Immature natural killer cell (primary cell): ENCODE data around the gene DLG2. TPM values are rescaled to one million over a fixed set of nuclear protein-coding genes. Genes with fewer than 3 reads are reported as not detected.

Source experiments
- DNase-seq, 3 donors: peaks; one replicate each; pipeline ENCODE4 v3.0.0; 2022; ENCODE audit warnings: mixed read lengths in 1 of 3
- H3K27ac Mint-ChIP-seq, 6 donors: one replicate each; pipeline ENCODE4 v1.8.0; 2020; ENCODE audit warnings: mixed read lengths in 6 of 6, mild to moderate bottlenecking in 5 of 6, inconsistent platforms in 4 of 6, moderate library complexity in 3 of 6
- H3K27me3 Mint-ChIP-seq, 3 donors: one replicate each; pipeline ENCODE4 v1.8.0; 2020 to 2021; ENCODE audit warnings: low read depth in 3 of 3, mild to moderate bottlenecking in 3 of 3, mixed read lengths in 3 of 3, moderate library complexity in 3 of 3, inconsistent platforms in 1 of 3
- H3K36me3 Mint-ChIP-seq, 3 donors: one replicate each; pipeline ENCODE4 v1.8.0; 2020; ENCODE audit warnings: mixed read lengths in 3 of 3, inconsistent platforms in 2 of 3, mild to moderate bottlenecking in 2 of 3
- H3K4me1 Mint-ChIP-seq, 2 donors: one replicate each; pipeline ENCODE4 v1.8.0; 2020; ENCODE audit warnings: inconsistent platforms in 2 of 2, mild to moderate bottlenecking in 2 of 2, mixed read lengths in 2 of 2, moderate library complexity in 1 of 2
- H3K4me3 Mint-ChIP-seq, 5 donors: one replicate each; pipeline ENCODE4 v1.8.0; 2020; ENCODE audit warnings: mild to moderate bottlenecking in 5 of 5, mixed read lengths in 5 of 5, inconsistent platforms in 3 of 5, moderate library complexity in 3 of 5
- H3K9me3 Mint-ChIP-seq, 6 donors: one replicate each; pipeline ENCODE4 v1.8.0; 2020; ENCODE audit warnings: mild to moderate bottlenecking in 6 of 6, mixed read lengths in 6 of 6, inconsistent platforms in 4 of 6, moderate library complexity in 3 of 6
- polyA plus RNA-seq, 3 donors: library from polyadenylated mRNA; unstranded; fragments of 300-500 nt; fragmentation: Illumina TruSeq; gene quantifications; one replicate each; pipeline ENCODE4 v1.2.3, GENCODE V29; 2021

The DLG2 gene
- polyA plus RNA-seq, 3 donors from 2014 or later, result 0.57 to 1.9 (median 1.2) TPM

GRCh38 chr11:83523676-83524075, 2103.5 kb downstream of the DLG2 start:
- Mint-ChIP-seq H3K36me3 (no peaks in the 10 kb centered on the region), H3K27me3 (peaks cover 0 to 5% (median 0%) of the 10 kb centered on the region in 3 donors), H3K9me3 (peaks cover 1 to 10% (median 3%) of the 10 kb centered on the region in 6 donors), H3K4me3 (no peak overlapping the region), H3K4me1 (no peaks in the 10 kb centered on the region), H3K27ac (no peak overlapping the region)
- no peak for DNase-seq

GRCh38 chr11:83522911-83523310, 2104.2 kb downstream of the DLG2 start:
- Mint-ChIP-seq H3K36me3 (no peaks in the 10 kb centered on the region), H3K27me3 (peaks cover 0 to 3% (median 0%) of the 10 kb centered on the region in 3 donors), H3K27ac (no peak overlapping the region), H3K9me3 (peaks cover 0 to 11% (median 3%) of the 10 kb centered on the region in 6 donors), H3K4me1 (no peaks in the 10 kb centered on the region), H3K4me3 (no peak overlapping the region)
- no peak for DNase-seq

- Mint-ChIP-seq H3K4me3 (no peak overlapping the region), H3K9me3 (peaks cover 0 to 11% (median 3%) of the 10 kb centered on the region in 6 donors), H3K27me3 (peaks cover 0 to 3% (median 0%) of the 10 kb centered on the region in 3 donors), H3K36me3 (no peaks in the 10 kb centered on the region), H3K4me1 (no peaks in the 10 kb centered on the region), H3K27ac (no peak overlapping the region)
- DNase-seq, result no peak
Measured at GRCh38 chr11:83521647-83522596, 2105.2 kb downstream of the DLG2 start.

GRCh38 chr11:83520849-83521248, 2106.3 kb downstream of the DLG2 start:
- Mint-ChIP-seq H3K9me3 (peaks cover 1 to 10% (median 3%) of the 10 kb centered on the region in 6 donors), H3K4me1 (no peaks in the 10 kb centered on the region), H3K4me3 (no peak overlapping the region), H3K27me3 (peaks cover 0 to under 1% (median 0%) of the 10 kb centered on the region in 3 donors), H3K36me3 (no peaks in the 10 kb centered on the region), H3K27ac (no peak overlapping the region)
- no peak for DNase-seq

- H3K9me3 Mint-ChIP-seq, result peaks cover 0 to 14% (median under 1%) of the 10 kb centered on the region in 6 donors
- no peaks in the 10 kb centered on the region for H3K36me3 Mint-ChIP-seq
- DNase-seq, result no peak
- no peak overlapping the region for H3K27ac Mint-ChIP-seq
- H3K4me1 Mint-ChIP-seq, result no peaks in the 10 kb centered on the region
- H3K27me3 Mint-ChIP-seq, result no peaks in the 10 kb centered on the region
- no peak overlapping the region for H3K4me3 Mint-ChIP-seq
Measured at GRCh38 chr11:83511646-83512045, 2115.5 kb downstream of the DLG2 start.

- Mint-ChIP-seq H3K4me3 (no peak overlapping the region), H3K27ac (no peak overlapping the region), H3K4me1 (no peaks in the 10 kb centered on the region), H3K9me3 (peaks cover 0 to 13% (median 0%) of the 10 kb centered on the region in 6 donors), H3K36me3 (no peaks in the 10 kb centered on the region), H3K27me3 (no peaks in the 10 kb centered on the region)
- DNase-seq, result no peak
Measured at GRCh38 chr11:83510530-83511460, 2116.3 kb downstream of the DLG2 start.

GRCh38 chr11:83508804-83509203, 2118.3 kb downstream of the DLG2 start:
- no peaks in the 10 kb centered on the region for H3K4me1 Mint-ChIP-seq

GRCh38 chr11:83502041-83502440, 2125.1 kb downstream of the DLG2 start:
- no peaks in the 10 kb centered on the region for H3K27me3 Mint-ChIP-seq
- no peaks in the 10 kb centered on the region for H3K4me1 Mint-ChIP-seq
- H3K27ac Mint-ChIP-seq, result no peak overlapping the region
- H3K36me3 Mint-ChIP-seq, result no peaks in the 10 kb centered on the region
- H3K9me3 Mint-ChIP-seq, result peaks cover 0 to 5% (median 0%) of the 10 kb centered on the region in 6 donors
- DNase-seq, result no peak
- no peak overlapping the region for H3K4me3 Mint-ChIP-seq

More at GRCh38 chr11:83508804-83509203, 2118.3 kb downstream of the DLG2 start:
- Mint-ChIP-seq H3K9me3 (peaks cover 0 to 9% (median 0%) of the 10 kb centered on the region in 6 donors), H3K27ac (no peak overlapping the region), H3K36me3 (no peaks in the 10 kb centered on the region), H3K27me3 (no peaks in the 10 kb centered on the region), H3K4me3 (no peak overlapping the region)
- no peak for DNase-seq

- Mint-ChIP-seq H3K27me3 (peaks cover 0 to 2% (median 0%) of the 10 kb centered on the region in 3 donors), H3K36me3 (no peaks in the 10 kb centered on the region), H3K27ac (no peak overlapping the region), H3K4me3 (no peak overlapping the region), H3K9me3 (peaks cover 0 to 2% (median 0%) of the 10 kb centered on the region in 6 donors), H3K4me1 (no peaks in the 10 kb centered on the region)
- no peak for DNase-seq
Measured at GRCh38 chr11:83493917-83494316, 2133.2 kb downstream of the DLG2 start.

GRCh38 chr11:83493034-83493433, 2134.1 kb downstream of the DLG2 start:
- no peaks in the 10 kb centered on the region for H3K4me1 Mint-ChIP-seq
- no peaks in the 10 kb centered on the region for H3K36me3 Mint-ChIP-seq
- H3K4me3 Mint-ChIP-seq, result no peak overlapping the region
- H3K9me3 Mint-ChIP-seq, result peaks cover 0 to 2% (median 0%) of the 10 kb centered on the region in 6 donors
- H3K27me3 Mint-ChIP-seq, result peaks cover 0 to 2% (median 0%) of the 10 kb centered on the region in 3 donors
- no peak for DNase-seq
- H3K27ac Mint-ChIP-seq, result no peak overlapping the region

- Mint-ChIP-seq H3K27ac (no peak overlapping the region), H3K36me3 (no peaks in the 10 kb centered on the region), H3K9me3 (peaks cover 0 to 4% (median 0%) of the 10 kb centered on the region in 6 donors), H3K4me3 (no peak overlapping the region), H3K27me3 (peaks cover 2 to 4% (median 2%) of the 10 kb centered on the region in 3 donors), H3K4me1 (no peaks in the 10 kb centered on the region)
- no peak for DNase-seq
Measured at GRCh38 chr11:83483808-83484207, 2143.3 kb downstream of the DLG2 start.

- DNase-seq, result no peak
- peaks cover 2 to 4% (median 2%) of the 10 kb centered on the region in 3 donors for H3K27me3 Mint-ChIP-seq
- no peaks in the 10 kb centered on the region for H3K36me3 Mint-ChIP-seq
- H3K27ac Mint-ChIP-seq, result no peak overlapping the region
- no peaks in the 10 kb centered on the region for H3K4me1 Mint-ChIP-seq
- peaks cover 0 to 10% (median 0%) of the 10 kb centered on the region in 6 donors for H3K9me3 Mint-ChIP-seq
- H3K4me3 Mint-ChIP-seq, result no peak overlapping the region
Measured at GRCh38 chr11:83480811-83481210, 2146.3 kb downstream of the DLG2 start.

GRCh38 chr11:83480251-83480650, 2146.9 kb downstream of the DLG2 start:
- DNase-seq, result no peak
- Mint-ChIP-seq H3K27me3 (peaks cover 2 to 4% (median 2%) of the 10 kb centered on the region in 3 donors), H3K4me3 (no peak overlapping the region), H3K27ac (no peak overlapping the region), H3K4me1 (no peaks in the 10 kb centered on the region), H3K36me3 (no peaks in the 10 kb centered on the region), H3K9me3 (peaks cover 0 to 10% (median 0%) of the 10 kb centered on the region in 6 donors)
